Measurements from ENCODE around the gene COL4A1. TPM values are rescaled to one million over a fixed set of nuclear protein-coding genes. Genes with fewer than 3 reads are reported as not detected.

COL4A1 gene
- total and polyA plus RNA-seq, 8 donors = 418 to 1,057 (median 547) TPM

DNA sequence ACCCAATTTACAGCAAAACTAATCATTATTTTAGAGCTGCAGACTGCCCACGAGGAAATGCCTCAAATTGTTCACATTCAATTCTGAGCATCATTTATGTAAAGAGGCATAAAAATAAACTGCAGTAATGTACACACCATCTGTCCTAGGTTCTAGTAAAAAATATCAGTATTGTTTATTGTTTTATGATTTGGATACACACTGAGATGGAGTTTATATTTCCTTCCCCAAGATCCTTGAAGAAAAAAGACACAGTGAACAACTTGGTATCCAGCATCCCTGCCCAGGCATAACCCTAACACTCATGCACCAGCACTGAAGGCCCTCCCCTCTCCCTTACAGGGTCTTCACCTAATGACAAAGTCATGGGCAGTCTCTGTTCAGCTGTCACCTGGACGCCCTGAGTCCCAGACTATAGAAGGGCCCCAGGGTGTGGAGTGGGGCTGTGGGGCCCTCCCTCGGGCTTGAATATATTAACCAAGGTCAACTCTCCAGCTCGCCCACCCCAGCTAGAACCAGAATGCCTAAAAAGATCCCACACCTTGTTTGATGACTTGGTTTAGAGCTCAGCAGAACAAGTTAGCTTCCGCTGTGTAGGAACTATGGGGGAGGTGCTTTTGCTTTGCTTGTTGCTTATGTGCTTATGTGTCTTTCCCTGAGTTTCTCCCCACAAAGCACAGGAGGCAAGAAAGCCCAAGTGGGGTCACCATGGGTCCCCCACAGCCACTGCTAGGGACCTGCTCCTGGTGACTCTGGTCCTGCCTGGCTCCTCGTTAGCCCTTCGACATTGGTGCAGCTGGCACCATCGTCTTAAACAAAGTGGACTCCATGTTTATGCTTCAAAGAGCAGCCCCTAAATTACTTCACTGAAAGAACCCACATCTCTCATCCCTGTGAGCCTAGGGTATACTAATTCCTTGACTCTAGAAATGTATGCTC lies 111.1 kb downstream of the COL4A1 start:
- peaks cover 0 to 75% of the 10 kb centered on the region in 2 donors for H3K36me3 ChIP-seq
- no peak for ATAC-seq

DNA sequence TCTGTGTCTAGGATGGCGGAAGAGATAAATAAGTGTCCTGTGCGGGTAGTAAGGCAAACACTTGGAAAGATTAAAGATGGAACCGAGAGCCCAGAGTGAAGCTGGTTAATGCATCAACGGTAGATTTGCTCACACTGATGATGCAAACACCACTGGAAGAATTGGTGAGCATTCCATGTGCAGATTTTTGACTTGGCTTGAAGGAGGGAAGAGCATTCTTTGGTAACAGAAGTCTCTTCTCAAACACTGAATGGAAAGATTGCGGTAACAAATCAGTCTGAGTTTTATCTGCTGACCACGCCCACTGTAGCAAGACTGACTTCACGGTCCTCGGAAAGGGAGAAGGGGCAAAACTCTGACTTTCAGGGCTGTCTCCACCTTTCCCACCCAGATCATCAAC lies 112.5 kb downstream of the COL4A1 start:
- Histone ChIP-seq H3K36me3 (peaks cover 0 to 70% of the 10 kb centered on the region in 2 donors), H3K4me1 (no peaks in the 10 kb centered on the region), H3K27ac (no peak overlapping the region), H3K4me3 (no peak overlapping the region), H3K9me3 (no peaks in the 10 kb centered on the region), H3K27me3 (no peaks in the 10 kb centered on the region)
- DNase-seq (no peak), ATAC-seq (no peak)
- TF ChIP-seq, protein P1, sequence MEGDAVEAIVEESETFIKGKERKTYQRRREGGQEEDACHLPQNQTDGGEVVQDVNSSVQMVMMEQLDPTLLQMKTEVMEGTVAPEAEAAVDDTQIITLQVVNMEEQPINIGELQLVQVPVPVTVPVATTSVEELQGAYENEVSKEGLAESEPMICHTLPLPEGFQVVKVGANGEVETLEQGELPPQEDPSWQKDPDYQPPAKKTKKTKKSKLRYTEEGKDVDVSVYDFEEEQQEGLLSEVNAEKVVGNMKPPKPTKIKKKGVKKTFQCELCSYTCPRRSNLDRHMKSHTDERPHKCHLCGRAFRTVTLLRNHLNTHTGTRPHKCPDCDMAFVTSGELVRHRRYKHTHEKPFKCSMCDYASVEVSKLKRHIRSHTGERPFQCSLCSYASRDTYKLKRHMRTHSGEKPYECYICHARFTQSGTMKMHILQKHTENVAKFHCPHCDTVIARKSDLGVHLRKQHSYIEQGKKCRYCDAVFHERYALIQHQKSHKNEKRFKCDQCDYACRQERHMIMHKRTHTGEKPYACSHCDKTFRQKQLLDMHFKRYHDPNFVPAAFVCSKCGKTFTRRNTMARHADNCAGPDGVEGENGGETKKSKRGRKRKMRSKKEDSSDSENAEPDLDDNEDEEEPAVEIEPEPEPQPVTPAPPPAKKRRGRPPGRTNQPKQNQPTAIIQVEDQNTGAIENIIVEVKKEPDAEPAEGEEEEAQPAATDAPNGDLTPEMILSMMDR (IDR thresholded peaks at IDR 0.05) = no peak
- intact Hi-C loops (cut with DNase I) = no loop called here

More for the DNA sequence above, 111.1 kb downstream of the COL4A1 start:
- Histone ChIP-seq H3K27me3 (no peaks in the 10 kb centered on the region), H3K9me3 (no peaks in the 10 kb centered on the region), H3K4me1 (no peaks in the 10 kb centered on the region), H3K27ac (no peak overlapping the region), H3K4me3 (no peak overlapping the region)
- intact Hi-C loops (cut with DNase I) = no loop called here
- DNase-seq = no peak
- TF ChIP-seq, protein P1 (IDR thresholded peaks at IDR 0.05) = no peak

DNA sequence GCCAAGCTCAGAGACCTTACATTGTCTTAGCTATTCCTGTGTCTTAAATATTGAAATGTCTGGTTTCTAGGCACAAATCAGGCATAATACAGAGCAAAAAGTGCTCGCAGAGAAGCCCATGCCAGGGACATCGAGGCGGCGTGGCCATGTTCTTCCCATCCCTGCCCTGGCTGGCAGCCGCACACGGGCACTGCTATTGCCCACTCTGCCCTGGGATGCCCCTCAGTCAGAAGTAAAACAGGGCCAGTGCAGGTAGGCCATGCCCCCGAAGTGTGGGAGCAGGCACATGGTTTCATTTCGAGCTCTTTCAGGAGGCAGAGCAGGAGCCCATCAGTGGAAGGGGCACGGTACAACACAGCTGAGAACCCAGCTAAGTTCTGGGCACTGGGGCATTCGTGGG lies 113.5 kb downstream of the COL4A1 start:
- TF ChIP-seq, protein P1 (IDR thresholded peaks at IDR 0.05) = no peak
- no peaks in the 10 kb centered on the region for H3K9me3 ChIP-seq
- DNase-seq = no peak
- H3K27ac ChIP-seq = no peak overlapping the region
- no peak for ATAC-seq
- no peak overlapping the region for H3K4me3 ChIP-seq
- H3K27me3 ChIP-seq = no peaks in the 10 kb centered on the region
- H3K36me3 ChIP-seq = peaks cover 0 to 68% of the 10 kb centered on the region in 2 donors
- no peaks in the 10 kb centered on the region for H3K4me1 ChIP-seq
- intact Hi-C loops (cut with DNase I) = no loop called here

DNA sequence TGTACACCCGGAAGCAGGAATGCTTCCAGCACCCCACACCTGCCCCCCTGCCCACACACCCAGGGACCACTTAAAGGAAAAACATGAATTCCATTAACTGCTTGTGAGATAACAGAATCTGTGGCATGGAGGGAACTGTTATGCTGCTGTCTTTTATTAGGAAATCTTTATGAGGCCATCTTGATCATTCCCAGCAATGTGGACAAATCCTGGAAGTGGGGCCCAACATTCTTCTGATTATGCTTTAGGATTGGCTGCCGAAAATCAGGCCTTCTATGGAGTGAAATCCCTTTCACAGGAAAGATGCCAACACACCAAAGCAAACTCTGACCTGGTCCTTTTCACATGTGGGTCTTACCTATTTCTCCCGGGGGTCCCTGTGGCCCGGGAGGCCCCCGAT lies 114.5 kb downstream of the COL4A1 start:
- Histone ChIP-seq H3K36me3 (peaks cover 0 to 61% of the 10 kb centered on the region in 2 donors), H3K4me1 (peaks cover 0 to 5% of the 10 kb centered on the region in 2 donors), H3K4me3 (no peak overlapping the region), H3K9me3 (no peaks in the 10 kb centered on the region), H3K27me3 (no peaks in the 10 kb centered on the region), H3K27ac (no peak overlapping the region)
- intact Hi-C loops (cut with DNase I) = no loop called here
- TF ChIP-seq, protein P1 (IDR thresholded peaks at IDR 0.05) = no peak
- no peak for ATAC-seq
- no peak for DNase-seq

DNA sequence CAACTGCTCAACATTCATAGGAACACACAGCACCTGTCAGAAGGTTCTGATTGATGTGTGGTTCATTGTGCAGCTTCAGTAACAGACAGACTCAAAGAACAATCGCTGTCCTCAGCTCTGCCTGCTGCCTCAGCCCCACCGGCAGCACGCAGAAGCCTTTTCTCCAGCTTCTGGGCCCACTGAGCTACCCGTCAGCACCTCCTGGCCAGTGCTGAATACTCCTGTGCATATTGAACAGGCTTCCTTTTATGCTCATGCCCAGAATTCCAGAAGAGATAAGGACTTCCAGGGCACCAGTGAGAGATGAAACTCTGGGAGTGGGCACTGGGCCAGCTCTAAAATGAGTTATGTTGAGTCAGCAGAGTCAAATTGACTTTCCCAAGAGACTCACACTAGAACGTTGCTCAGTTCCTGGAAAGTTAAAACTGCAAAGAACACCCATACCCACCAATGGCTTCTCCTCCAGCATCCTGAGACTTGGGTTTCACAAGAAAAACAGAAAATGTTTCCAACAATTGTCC lies 119.3 kb downstream of the COL4A1 start:
- Histone ChIP-seq H3K9me3 (no peaks in the 10 kb centered on the region), H3K4me1 (peaks cover 0 to 5% of the 10 kb centered on the region in 2 donors), H3K27me3 (no peaks in the 10 kb centered on the region), H3K27ac (no peak overlapping the region), H3K4me3 (no peak overlapping the region), H3K36me3 (peaks cover 0 to 68% of the 10 kb centered on the region in 2 donors)
- DNase-seq (peak in 1 of 4 donors; percentile 12), ATAC-seq (peak; percentile 7)
- intact Hi-C loops (cut with DNase I) = no loop called here
- TF ChIP-seq, protein P1 (IDR thresholded peaks at IDR 0.05) = no peak
